NT2/D1 (cell line): ENCODE results near the gene CD22.

Experiments
- DNase-seq: peaks from one replicate; pipeline ENCODE4 v3.0.0-alpha.2; 2011; ENCODE audit warnings: low read depth, low spot score
- H3K27me3 ChIP-seq: 2 replicates; pipeline ENCODE4 v1.6.0; 2011; ENCODE audit warnings: mild to moderate bottlenecking; ENCODE audit not compliant: insufficient read length, insufficient read depth
- H3K36me3 ChIP-seq: 2 replicates; pipeline ENCODE4 v1.6.1; 2011; ENCODE audit warnings: mild to moderate bottlenecking, low read length, mixed read lengths; ENCODE audit not compliant: insufficient read depth, insufficient read length
- H3K4me1 ChIP-seq: 2 replicates; pipeline ENCODE4 v1.5.1; 2011; ENCODE audit not compliant: insufficient read depth, insufficient read length
- H3K4me3 ChIP-seq: 2 replicates; pipeline ENCODE4 v1.5.1; 2011; ENCODE audit warnings: low read depth; ENCODE audit not compliant: insufficient read length
- H3K9ac ChIP-seq: 2 replicates; pipeline ENCODE4 v1.6.0; 2011; ENCODE audit warnings: low read depth; ENCODE audit not compliant: insufficient read length
- H3K9me3 ChIP-seq: 2 replicates; pipeline ENCODE4 v1.5.1; 2011; ENCODE audit warnings: mild to moderate bottlenecking, low read length; ENCODE audit not compliant: insufficient read depth
- SUZ12 ChIP-seq: IDR thresholded peaks from 2 replicates; pipeline ENCODE4 v1.6.1; 2011; ENCODE audit not compliant: insufficient read length, insufficient read depth; ENCODE audit errors: extremely low read depth
- YY1 ChIP-seq: IDR thresholded peaks from 2 replicates; pipeline ENCODE4 v1.6.1; 2011; ENCODE audit not compliant: insufficient read length, insufficient read depth
- ZNF274 ChIP-seq: IDR thresholded peaks from 2 replicates; pipeline ENCODE4 v1.6.1; 2011; ENCODE audit warnings: mild to moderate bottlenecking, low read depth, low read length

The CD22 gene

DNA sequence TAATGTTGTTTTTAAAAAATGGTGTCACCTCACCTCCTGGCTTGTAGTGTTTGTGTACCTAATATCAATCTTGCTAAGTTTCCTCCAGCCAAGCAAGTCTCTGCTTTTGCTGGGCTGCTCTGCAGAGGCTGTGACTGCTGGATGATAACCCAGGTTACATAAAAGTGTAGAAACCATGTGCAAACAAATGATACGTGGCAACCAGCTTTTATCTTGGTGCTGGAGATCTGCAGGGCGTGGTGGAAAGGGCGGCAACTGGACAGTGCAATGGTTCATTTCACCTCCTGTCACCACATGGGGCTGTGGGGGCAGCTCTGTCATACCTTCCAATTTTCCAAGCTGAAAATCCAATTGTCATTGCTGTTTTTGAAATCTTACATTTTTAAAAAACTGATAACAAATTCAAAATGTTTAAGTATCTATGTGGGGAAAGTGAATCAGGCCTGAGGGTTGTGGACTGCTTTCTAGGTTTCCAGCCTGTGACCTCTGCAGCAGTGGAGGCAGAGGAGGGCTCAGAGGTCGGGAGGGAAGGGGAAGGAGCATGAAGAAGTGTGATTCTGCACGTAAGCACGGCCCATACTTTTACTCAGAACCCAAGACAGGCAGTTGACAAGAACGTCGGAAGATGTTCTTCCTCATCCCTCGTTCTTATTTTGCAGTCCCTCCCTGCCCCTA, 51.6 kb downstream of the CD22 start:
- Histone ChIP-seq H3K36me3 (no peaks in the 10 kb centered on the region), H3K27me3 (no peaks in the 10 kb centered on the region), H3K9me3 (peaks cover 11% of the 10 kb centered on the region), H3K4me1 (peaks cover 2% of the 10 kb centered on the region), H3K9ac (no peak overlapping the region), H3K4me3 (no peak overlapping the region)
- TF ChIP-seq YY1 (no peak), ZNF274 (no peak), SUZ12 (no peak)
- no peak for DNase-seq

DNA sequence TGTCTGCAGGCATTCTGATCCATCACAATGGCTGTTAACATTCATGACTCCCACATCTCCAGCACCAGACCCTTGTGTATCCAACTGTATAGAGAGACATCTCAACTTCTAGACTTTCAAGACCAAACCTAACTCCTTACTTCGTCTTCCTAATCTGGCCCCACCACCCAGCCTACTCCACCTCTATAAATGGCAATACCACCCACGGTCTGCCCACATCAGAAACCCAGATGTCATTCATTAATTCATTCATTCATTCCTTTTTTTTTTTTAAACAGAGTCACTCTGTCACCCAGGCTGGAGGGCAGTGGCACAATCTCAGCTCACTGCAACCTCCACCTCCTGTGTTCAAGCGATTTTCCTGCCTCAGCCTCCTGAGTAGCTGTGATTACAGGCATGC, 52.3 kb downstream of the CD22 start:
- peaks cover 2% of the 10 kb centered on the region for H3K4me1 ChIP-seq
- no peak for TF ChIP-seq SUZ12
- no peak for TF ChIP-seq YY1
- no peak for TF ChIP-seq ZNF274
- DNase-seq, result no peak
- no peaks in the 10 kb centered on the region for H3K27me3 ChIP-seq
- peaks cover 18% of the 10 kb centered on the region for H3K9me3 ChIP-seq
- H3K9ac ChIP-seq, result no peak overlapping the region
- no peak overlapping the region for H3K4me3 ChIP-seq
- H3K36me3 ChIP-seq, result no peaks in the 10 kb centered on the region

DNA sequence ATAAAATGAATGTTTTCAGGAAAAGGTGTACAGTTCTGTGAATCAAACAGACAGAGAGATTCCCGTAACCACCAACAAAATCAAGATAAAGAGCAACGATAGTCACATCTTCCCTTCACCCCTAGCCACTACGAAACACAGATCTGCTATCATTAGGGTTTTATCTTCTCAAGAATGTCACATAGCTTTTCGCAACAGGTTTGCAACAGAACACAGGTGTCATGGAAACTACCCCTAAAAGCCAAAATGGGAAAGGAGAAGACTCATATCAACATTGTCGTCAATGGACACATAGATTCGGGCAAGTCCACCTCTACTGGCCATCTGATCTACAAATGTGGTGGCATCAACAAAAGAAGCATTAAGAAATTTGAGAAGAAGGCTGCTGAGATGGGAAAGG, 52.9 kb downstream of the CD22 start:
- no peak overlapping the region for H3K9ac ChIP-seq
- H3K4me1 ChIP-seq, result peaks cover 2% of the 10 kb centered on the region
- H3K27me3 ChIP-seq, result no peaks in the 10 kb centered on the region
- no peaks in the 10 kb centered on the region for H3K36me3 ChIP-seq
- H3K4me3 ChIP-seq, result no peak overlapping the region
- TF ChIP-seq ZNF274, result no peak
- no peak for TF ChIP-seq YY1
- TF ChIP-seq SUZ12, result no peak
- no peak for DNase-seq
- H3K9me3 ChIP-seq, result peaks cover 24% of the 10 kb centered on the region

DNA sequence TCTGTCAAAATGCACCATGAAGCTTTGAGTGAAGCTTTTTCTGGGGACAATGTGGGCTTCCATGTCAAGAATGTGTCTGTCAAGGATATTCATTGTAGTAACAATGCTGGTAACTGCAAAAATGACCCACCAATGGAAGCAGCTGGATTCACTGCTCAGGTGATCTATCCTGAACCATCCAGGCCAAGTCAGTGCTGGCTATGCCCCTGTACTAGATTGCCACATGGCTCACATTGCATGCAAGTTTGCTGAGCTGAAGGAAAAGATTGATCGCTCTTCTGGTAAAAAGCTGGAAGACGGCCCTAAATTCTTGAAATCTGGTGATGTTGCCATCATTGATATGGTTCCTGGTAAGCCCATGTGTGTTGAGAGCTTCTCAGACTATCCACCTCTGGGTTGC, 54.5 kb downstream of the CD22 start:
- DNase-seq, result no peak
- Histone ChIP-seq H3K4me1 (no peaks in the 10 kb centered on the region), H3K4me3 (no peak overlapping the region)

DNA sequence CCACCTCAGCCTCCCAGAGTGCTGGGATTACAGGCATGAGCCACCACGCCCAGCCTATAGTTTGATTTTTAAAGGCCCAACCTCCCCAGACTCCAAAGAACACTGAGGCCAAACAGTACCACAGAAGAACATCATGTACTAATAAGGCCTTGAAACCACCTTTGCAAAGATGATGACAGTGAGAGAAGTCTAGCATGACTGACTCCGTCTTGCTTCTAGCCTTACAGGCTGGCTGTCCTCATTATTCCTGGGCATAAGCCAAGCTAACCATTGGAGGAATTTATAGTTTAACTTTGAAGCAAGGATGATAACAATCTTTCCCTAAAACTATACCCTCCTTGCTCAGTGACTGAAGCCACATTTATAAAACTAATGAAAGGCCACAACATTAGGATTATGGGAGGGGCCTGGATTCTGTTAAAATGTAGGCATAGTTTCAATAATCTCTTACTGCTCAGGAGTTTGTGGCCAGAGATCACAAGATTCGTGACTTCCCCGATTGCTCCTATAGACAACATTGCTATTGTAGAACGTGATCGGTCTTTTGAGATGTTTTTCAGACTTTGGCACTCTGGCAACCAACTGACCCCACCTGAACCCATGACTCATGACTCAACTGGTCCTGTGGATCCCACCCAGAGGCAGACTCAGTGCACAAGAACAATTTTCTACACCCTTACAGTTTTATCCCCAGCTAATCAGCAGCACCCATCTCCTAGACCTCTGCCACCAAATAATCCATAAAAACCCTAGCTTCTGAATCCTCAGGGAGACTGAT, 59.5 kb downstream of the CD22 start:
- peaks cover 41% of the 10 kb centered on the region for H3K9me3 ChIP-seq

More for the DNA sequence above, 54.5 kb downstream of the CD22 start:
- Histone ChIP-seq H3K9ac (no peak overlapping the region), H3K27me3 (no peaks in the 10 kb centered on the region), H3K36me3 (no peaks in the 10 kb centered on the region), H3K9me3 (peaks cover 34% of the 10 kb centered on the region)
- TF ChIP-seq SUZ12 (no peak), YY1 (no peak)

DNA sequence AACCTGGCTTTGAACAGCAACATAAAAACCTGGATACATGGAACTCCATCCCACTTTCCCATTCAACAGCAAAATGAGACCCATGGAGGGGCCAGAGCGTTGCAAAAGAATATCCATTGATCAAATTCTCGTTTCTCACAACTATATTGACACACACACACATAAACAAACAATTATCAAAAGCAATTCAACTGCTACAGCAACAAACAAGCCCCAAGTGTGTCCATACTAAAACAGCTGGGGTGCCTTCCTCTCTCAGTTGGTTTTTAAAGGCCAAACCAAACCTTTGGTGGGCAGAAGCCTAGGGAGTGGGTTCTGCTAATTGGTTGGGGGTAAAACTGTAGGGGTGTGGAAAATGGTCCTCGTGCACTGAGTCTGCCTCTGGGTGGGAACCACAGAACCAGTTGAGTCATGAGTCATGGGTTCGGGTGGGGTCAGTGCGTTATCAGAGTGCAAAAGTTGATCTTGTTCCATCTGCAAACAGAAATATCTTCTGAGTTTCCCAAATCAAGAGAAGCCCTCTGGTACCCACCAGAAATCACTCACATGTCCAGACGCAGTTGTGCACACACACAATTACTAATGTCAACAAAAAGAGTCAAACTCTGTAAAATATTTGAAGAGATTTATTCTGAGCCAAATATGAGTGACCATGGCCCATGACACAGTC, 60.3 kb downstream of the CD22 start:
- peaks cover 2% of the 10 kb centered on the region for H3K4me1 ChIP-seq
- DNase-seq, result no peak
- peaks cover 41% of the 10 kb centered on the region for H3K9me3 ChIP-seq
- H3K27me3 ChIP-seq, result no peaks in the 10 kb centered on the region
- no peak overlapping the region for H3K9ac ChIP-seq
- no peak overlapping the region for H3K4me3 ChIP-seq
- H3K36me3 ChIP-seq, result no peaks in the 10 kb centered on the region
- TF ChIP-seq ZNF274, result no peak

More for the DNA sequence above, 59.5 kb downstream of the CD22 start:
- Histone ChIP-seq H3K9ac (no peak overlapping the region), H3K4me3 (no peak overlapping the region), H3K4me1 (peaks cover 2% of the 10 kb centered on the region), H3K36me3 (no peaks in the 10 kb centered on the region), H3K27me3 (no peaks in the 10 kb centered on the region)
- TF ChIP-seq YY1 (no peak), SUZ12 (no peak), ZNF274 (no peak)
- no peak for DNase-seq

DNA sequence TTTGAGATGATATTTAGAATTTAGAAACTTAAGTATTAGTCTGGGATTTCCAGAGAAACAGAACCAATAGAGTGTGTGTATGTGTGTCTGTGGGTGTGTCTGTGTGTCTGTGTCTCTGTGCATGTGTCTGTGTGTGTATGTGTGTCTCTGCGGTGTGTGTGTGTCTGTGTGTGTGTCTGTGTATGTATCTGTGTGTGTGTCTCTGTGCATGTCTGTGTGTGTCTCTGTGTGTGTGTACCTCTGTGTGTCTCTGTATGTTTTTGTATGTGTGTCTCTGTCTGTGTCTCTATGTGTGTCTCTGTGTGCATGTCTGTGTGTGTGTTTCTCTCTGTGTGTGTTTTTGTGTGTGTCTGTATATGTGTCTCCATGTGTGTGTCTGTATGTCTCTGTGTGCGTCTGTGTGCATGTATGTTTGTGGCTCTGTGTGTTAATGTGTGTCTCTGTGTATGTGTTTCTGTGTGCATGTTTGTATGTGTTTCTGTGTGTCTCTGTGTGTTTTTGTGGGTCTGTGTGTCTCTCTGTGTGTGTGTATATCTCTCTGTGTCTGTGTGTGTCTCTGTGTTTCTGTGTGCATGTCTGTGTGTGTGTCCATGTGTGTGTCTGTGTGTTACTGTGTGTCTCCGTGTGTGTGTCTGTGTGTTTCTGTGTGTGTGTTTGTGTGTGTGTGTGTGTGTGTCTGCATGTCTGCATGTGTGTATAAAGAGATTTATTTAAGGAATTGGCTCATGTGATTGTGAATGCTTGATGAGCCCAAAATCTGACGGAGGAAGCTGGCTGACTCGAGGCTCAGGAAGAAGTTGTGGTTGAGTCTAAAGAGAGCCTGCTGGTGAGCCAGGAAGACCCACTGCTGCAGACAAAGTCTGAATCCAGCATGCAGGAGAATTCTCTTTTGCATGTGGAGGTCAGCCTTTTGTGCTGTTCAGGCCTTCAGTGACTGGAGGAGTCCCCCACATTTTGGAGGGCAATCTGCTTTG, 64.0 kb downstream of the CD22 start:
- Histone ChIP-seq H3K4me1 (peaks cover 2% of the 10 kb centered on the region), H3K36me3 (no peaks in the 10 kb centered on the region), H3K9ac (no peak overlapping the region), H3K27me3 (no peaks in the 10 kb centered on the region), H3K9me3 (peaks cover 9% of the 10 kb centered on the region; the same call in 1 of the 2 replicates), H3K4me3 (no peak overlapping the region)
- DNase-seq, result no peak
- TF ChIP-seq YY1 (no peak), ZNF274 (no peak), SUZ12 (no peak)
